Prostate gland (tissue), 2 donors: ENCODE data around the gene NAALADL2. TPM values are rescaled to one million over a fixed set of nuclear protein-coding genes. Genes with fewer than 3 reads are reported as not detected.

ENCODE experiments used
- DNase-seq: peaks from one replicate; pipeline ENCODE4 v3.0.0-alpha.2; 2019; ENCODE audit warnings: low spot score
- H3K27ac ChIP-seq, 2 donors: fragments of 200-600 bp; sonication (generic); 2 replicates each; pipeline ENCODE4 v1.5.1; 2017 to 2019
- H3K27me3 ChIP-seq: fragments of 200-600 bp; sonication (generic); replicated peaks from 2 replicates; pipeline ENCODE4 v1.5.1; 2019; ENCODE audit not compliant: insufficient read depth
- H3K36me3 ChIP-seq, 2 donors: fragments of 200-600 bp; sonication (generic); 1 replicate in 1 of 2; 2 replicates in 1 of 2; pipeline versions ENCODE4 v1.5.1 to v1.8.1; 2017 to 2019
- H3K4me1 ChIP-seq: fragments of 200-600 bp; sonication (generic); replicated peaks from 2 replicates; pipeline ENCODE4 v1.5.1; 2019
- H3K4me3 ChIP-seq, 2 donors: fragments of 200-600 bp; sonication (generic); 2 replicates each; pipeline ENCODE4 v1.5.1; 2017 to 2019
- H3K9me3 ChIP-seq: fragments of 200-600 bp; sonication (generic); 2 replicates; pipeline ENCODE4 v1.5.1; 2017
- POLR2A ChIP-seq: fragments of 450-650 bp; IDR thresholded peaks from one replicate; pipeline ENCODE4 v1.6.1; 2016; ENCODE audit warnings: antibody characterized with exemption, mild to moderate bottlenecking
- POLR2AphosphoS5 ChIP-seq: sonication (generic); formaldehyde crosslinking; IDR thresholded peaks from one replicate; pipeline ENCODE4 v1.6.1; 2017; ENCODE audit warnings: antibody characterized with exemption
- WGBS: methylation state at CpG from one replicate; pipeline ENCODE4 v1.1.5; 2018; 5-methylcytosine and 5-hydroxymethylcytosine counted together
- intact Hi-C: fragments of 100-400 bp; cut with DNase I; formaldehyde crosslinking; loops from one replicate; pipeline ENCODE4 v1.14.2; 2022
- total RNA-seq, 2 donors: library from RNA; depleted of rRNA; stranded (reverse); fragments of >200 nt; gene quantifications; one replicate each; pipeline ENCODE4 v1.1.0, GENCODE V29; 2016
- TF ChIP-seq, protein P1 (sequence below), 4 experiments: fragments of 200-600 bp in 2 of 4; fragments of 450-650 bp in 2 of 4; sonication (generic) in 2 of 4; IDR thresholded peaks; 1 replicate in 3 of 4; 2 replicates in 1 of 4; pipeline ENCODE4 v1.5.1; 2016 to 2019; ENCODE audit warnings: antibody characterized with exemption in 4 of 4, mild to moderate bottlenecking in 2 of 4, moderate library complexity in 2 of 4

Gene NAALADL2
- total RNA-seq, 2 donors from 2014 or later, result 12.2 to 20.2 TPM

DNA sequence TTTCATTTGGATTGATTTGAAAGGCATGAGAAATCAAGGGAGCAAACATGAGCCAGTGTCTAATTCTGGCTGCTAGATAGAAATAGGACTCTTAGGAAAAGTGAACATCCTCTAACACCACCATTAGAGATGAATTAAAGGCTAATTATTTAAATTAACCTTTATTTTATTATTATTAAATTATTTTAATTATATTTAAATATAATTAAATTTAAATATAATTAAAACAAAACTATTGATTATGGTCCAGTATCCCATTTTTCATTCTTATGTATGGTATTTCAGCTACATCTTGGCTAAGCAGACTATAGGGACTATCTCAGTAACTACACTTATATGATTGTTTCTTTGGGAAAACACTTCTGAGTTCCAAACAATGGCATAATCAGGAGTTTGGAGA lies 904.8 kb downstream of the NAALADL2 start:
- H3K9me3 ChIP-seq, result no peaks in the 10 kb centered on the region
- no peak overlapping the region for H3K4me3 ChIP-seq
- H3K4me1 ChIP-seq, result no peaks in the 10 kb centered on the region
- H3K27ac ChIP-seq, result no peak overlapping the region
- intact Hi-C loops, result no loop called here
- H3K36me3 ChIP-seq, result no peaks in the 10 kb centered on the region
- no peak for DNase-seq
- no peaks in the 10 kb centered on the region for H3K27me3 ChIP-seq
- TF ChIP-seq POLR2AphosphoS5, result no peak
- TF ChIP-seq, protein P1, sequence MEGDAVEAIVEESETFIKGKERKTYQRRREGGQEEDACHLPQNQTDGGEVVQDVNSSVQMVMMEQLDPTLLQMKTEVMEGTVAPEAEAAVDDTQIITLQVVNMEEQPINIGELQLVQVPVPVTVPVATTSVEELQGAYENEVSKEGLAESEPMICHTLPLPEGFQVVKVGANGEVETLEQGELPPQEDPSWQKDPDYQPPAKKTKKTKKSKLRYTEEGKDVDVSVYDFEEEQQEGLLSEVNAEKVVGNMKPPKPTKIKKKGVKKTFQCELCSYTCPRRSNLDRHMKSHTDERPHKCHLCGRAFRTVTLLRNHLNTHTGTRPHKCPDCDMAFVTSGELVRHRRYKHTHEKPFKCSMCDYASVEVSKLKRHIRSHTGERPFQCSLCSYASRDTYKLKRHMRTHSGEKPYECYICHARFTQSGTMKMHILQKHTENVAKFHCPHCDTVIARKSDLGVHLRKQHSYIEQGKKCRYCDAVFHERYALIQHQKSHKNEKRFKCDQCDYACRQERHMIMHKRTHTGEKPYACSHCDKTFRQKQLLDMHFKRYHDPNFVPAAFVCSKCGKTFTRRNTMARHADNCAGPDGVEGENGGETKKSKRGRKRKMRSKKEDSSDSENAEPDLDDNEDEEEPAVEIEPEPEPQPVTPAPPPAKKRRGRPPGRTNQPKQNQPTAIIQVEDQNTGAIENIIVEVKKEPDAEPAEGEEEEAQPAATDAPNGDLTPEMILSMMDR (IDR thresholded peaks at IDR 0.05), result no peak
- TF ChIP-seq POLR2A, result no peak

DNA sequence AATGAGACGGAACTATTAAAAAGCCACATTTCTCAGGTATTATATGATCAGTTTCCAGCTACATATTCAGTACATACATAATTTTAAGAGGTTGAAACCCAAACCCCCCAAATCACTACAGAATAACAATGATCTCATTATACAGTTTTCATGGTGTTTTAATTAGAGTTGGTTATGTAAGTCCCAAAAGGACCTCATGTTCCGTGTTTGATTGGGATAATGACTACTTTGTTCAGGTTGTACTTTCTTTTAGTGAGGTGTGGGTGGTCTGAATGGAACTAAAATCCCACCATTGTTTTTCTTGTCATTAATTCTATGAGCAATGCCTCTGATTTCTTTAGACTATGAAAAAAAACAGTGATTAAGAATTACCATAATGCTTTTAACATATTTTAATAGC lies 905.6 kb downstream of the NAALADL2 start:
- intact Hi-C loops, result no loop called here
- WGBS, result 92% methylated on average over 2 of the region's 2 CpGs
- TF ChIP-seq POLR2AphosphoS5, result no peak
- TF ChIP-seq POLR2A, result no peak
- TF ChIP-seq, protein P1 (IDR thresholded peaks at IDR 0.05), result no peak

DNA sequence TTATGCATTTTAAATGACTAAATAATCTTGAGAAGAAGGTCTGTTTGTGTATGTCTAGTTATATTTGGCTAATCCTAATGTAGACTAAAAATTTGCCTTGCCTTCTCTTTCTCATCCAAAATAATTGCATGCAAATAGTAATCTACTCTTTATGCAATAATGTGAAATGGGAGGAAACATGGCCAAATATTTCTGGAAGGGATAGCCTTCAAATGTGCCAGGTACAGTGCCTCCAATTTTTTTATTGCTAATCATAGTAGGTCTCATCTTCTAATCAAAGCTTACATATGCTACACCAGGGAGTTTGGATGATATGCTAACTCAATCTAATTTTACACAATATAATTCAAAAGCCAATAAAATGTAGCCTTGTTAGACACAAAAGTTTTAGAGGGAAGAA lies 911.3 kb downstream of the NAALADL2 start:
- intact Hi-C loops, result no loop called here
- no peak overlapping the region for H3K27ac ChIP-seq
- no peaks in the 10 kb centered on the region for H3K9me3 ChIP-seq
- TF ChIP-seq, protein P1 (IDR thresholded peaks at IDR 0.05), result no peak
- TF ChIP-seq POLR2A, result no peak
- no peak for TF ChIP-seq POLR2AphosphoS5
- no peak overlapping the region for H3K4me3 ChIP-seq
- no peak for DNase-seq
- H3K27me3 ChIP-seq, result no peaks in the 10 kb centered on the region
- H3K36me3 ChIP-seq, result no peaks in the 10 kb centered on the region
- H3K4me1 ChIP-seq, result no peaks in the 10 kb centered on the region

More for the DNA sequence above, 905.6 kb downstream of the NAALADL2 start:
- Histone ChIP-seq H3K4me1 (no peaks in the 10 kb centered on the region), H3K27me3 (no peaks in the 10 kb centered on the region), H3K4me3 (no peak overlapping the region), H3K27ac (no peak overlapping the region), H3K9me3 (no peaks in the 10 kb centered on the region), H3K36me3 (no peaks in the 10 kb centered on the region)
- DNase-seq, result no peak

DNA sequence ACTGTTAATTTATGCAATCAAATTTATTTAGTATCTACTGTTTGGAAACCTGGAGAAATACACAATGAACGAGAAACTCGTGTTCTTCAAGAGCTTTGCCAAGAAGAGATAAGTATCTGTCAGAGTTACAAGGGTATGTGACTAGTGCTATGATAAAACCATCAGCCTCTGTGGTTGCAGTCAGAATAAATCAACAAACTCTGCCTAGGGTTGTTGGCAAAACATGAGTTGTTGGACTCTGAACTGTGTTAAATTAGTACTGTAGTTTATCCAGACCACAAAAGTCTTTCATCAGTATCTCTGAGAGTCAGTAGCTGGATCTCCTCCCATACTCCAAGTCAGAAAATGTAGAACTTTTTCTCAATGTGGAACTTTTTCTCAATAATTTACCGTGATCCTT lies 918.4 kb downstream of the NAALADL2 start:
- no peak for DNase-seq
- peak; percentile 31 for TF ChIP-seq POLR2AphosphoS5
- TF ChIP-seq, protein P1 (IDR thresholded peaks at IDR 0.05), result no peak
- intact Hi-C loops, result no loop called here
- 34% methylated on average over 3 of the region's 3 CpGs for WGBS
- Histone ChIP-seq H3K9me3 (no peaks in the 10 kb centered on the region), H3K36me3 (no peaks in the 10 kb centered on the region), H3K4me3 (no peak overlapping the region), H3K4me1 (no peaks in the 10 kb centered on the region), H3K27me3 (no peaks in the 10 kb centered on the region), H3K27ac (no peak overlapping the region)

DNA sequence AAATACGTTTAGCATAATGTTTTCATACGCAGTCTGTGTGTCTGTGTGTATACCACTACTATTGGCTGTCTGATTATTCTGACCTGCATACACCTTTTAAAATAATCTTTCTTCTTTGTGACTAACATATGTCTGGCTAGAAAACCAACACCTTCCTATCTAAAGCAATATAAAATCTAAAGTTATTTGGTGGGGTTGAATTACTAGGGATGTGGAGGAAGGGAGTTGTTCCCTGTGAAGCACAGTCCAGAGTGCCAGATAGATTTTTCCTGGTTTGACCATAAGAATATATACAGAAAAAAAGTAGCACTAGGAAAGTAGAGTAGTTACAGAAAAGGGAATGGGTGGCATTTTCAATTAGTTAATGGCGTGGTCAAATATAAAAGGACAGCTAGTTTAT lies 918.8 kb downstream of the NAALADL2 start:
- WGBS, result 87% methylated on average over 3 of the region's 3 CpGs
- H3K36me3 ChIP-seq, result no peaks in the 10 kb centered on the region
- intact Hi-C loops, result no loop called here

More for the DNA sequence above, 918.8 kb downstream of the NAALADL2 start:
- H3K4me3 ChIP-seq, result no peak overlapping the region
- H3K27me3 ChIP-seq, result no peaks in the 10 kb centered on the region
- no peak for DNase-seq
- TF ChIP-seq POLR2A (no peak), POLR2AphosphoS5 (no peak)
- TF ChIP-seq, protein P1 (IDR thresholded peaks at IDR 0.05), result no peak
- no peaks in the 10 kb centered on the region for H3K9me3 ChIP-seq
- H3K4me1 ChIP-seq, result no peaks in the 10 kb centered on the region
- H3K27ac ChIP-seq, result no peak overlapping the region
